ENCODE measurements around the gene MAPK10.

DNA sequence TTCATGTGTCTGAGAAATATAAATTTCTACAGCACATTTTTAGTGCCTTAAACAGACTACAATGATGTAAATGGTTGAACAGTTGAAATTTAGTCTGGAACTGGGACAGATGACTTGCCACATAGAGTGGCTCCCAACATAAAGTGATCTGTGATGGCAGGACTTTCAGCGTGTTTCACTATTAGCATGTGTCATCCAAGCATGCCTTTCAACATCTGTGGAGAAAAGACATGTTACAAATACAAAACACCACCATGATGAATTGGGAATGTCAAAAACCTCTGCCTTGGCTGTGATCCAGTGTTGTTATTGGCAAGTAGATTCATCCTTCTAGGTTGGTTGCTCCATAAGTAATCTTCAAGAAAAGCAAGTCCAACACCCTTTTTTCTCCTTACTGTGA lies 348.7 kb downstream of the MAPK10 start:
- TF ChIP-seq, protein P1, sequence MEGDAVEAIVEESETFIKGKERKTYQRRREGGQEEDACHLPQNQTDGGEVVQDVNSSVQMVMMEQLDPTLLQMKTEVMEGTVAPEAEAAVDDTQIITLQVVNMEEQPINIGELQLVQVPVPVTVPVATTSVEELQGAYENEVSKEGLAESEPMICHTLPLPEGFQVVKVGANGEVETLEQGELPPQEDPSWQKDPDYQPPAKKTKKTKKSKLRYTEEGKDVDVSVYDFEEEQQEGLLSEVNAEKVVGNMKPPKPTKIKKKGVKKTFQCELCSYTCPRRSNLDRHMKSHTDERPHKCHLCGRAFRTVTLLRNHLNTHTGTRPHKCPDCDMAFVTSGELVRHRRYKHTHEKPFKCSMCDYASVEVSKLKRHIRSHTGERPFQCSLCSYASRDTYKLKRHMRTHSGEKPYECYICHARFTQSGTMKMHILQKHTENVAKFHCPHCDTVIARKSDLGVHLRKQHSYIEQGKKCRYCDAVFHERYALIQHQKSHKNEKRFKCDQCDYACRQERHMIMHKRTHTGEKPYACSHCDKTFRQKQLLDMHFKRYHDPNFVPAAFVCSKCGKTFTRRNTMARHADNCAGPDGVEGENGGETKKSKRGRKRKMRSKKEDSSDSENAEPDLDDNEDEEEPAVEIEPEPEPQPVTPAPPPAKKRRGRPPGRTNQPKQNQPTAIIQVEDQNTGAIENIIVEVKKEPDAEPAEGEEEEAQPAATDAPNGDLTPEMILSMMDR (IDR thresholded peaks at IDR 0.05) = no peak
- TF ChIP-seq POLR2A (IDR thresholded peaks at IDR 0.05) = no peak
